HG02610 (cell line): ENCODE results near the gene OR6B2.
"Not testable (repeated sequence)": the region's sequence is repeated elsewhere in the genome, so short reads cannot be mapped to it uniquely, and the experiment has no call there.

Source experiments
- ATAC-seq: cut with Tn5 transposase; IDR thresholded peaks from one replicate; pipeline ENCODE4 v1.9.1; 2021; ENCODE audit warnings: mild to moderate bottlenecking, moderate library complexity; ENCODE audit not compliant: unreplicated experiment

The OR6B2 gene

DNA sequence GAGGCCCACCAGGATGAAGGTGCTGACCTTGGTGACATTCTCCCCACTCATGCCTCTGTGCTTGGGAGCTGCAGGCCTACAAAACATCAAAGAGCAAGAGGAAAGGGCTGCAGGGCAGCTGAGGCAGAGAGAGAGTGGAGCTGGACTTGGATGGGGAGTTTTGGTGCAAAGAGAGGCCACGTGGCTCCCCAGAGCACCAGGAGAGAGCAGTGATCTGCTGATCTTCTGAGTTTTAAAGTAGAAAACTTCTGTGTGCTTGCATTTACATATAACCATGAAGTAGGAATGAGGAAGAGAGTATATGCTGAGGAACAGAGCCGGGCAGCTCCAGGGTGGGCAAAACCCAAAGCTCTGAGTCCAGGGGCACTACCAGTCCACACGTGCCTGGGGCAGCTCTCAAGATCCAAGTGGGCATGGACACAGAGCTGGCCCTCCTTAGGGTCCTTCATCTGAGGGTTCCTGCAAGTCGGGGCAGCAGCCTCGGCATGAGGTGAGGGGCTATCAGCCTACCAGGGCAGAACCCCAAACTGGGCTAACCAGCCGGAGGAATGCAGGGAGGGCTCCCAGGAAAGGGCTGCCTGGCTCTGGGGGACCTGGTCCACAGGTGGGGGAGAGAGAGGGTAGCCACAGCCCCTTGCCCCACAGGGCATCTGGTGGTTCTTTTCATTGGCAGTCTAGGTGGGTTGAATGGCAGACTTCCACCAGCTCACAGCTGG, at the start of gene OR6B2:
OR6B2 (minus strand) TSS at position 51 of the 716 bp plus-strand sequence; CDS start at position 51, 0 bp downstream.
- ATAC-seq = no peak

DNA sequence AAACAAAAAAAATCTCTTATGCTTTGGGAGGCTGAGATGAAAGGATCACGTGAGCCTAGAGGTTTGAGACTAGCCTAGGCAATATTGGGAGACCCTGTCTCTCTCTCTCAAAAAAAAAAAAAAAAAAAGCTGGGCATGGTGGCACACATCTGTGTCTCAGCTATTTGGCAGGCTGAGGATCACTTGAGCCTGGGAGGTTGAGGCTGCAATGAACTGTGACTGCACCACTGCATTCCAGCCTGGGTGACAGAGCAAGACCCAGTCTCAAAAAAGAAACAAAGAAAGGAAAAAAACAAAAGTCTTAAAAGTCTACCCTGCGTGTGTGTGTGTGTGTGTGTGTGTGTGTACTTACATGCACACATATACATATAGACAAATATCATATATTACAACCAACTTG, 48.4 kb upstream of the OR6B2 start:
- no peak for ATAC-seq

DNA sequence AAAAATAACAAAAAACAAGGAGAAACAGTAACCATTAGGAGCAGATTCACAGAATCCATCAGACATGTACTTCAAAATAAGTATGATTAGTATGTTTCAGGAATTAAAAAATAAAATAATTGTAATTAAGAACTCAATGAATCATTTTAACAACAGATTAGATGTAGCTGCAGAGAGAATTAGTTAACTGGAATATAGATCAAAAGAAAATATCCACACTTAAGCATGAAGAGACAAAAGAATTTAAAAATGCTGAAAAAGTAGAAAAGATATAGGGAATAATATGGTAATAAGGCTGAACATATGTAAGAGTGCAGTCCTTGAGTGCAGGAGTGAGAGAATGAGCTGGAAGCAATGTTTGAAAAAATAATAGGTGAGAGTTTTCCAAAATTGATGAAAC, 47.2 kb upstream of the OR6B2 start:
- no peak for ATAC-seq

DNA sequence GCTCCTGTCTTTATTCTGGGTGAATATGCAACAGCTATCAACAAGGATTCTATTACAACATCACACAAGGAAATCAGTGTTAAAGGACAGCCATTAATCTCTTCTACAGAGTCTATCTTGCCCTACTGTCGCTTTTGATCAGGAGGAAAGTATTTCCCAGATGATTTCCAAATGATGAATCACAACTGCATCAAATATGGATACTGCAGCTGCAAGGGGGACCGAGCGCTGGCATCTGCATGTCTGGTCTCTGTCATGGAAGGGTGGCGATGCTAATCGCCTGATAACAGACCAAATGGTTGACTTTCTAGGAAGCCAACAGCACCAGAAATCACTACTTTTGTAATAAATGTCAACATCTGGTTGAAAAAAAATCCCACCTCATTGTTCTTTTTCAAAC, 44.3 kb upstream of the OR6B2 start:
- ATAC-seq = no peak

DNA sequence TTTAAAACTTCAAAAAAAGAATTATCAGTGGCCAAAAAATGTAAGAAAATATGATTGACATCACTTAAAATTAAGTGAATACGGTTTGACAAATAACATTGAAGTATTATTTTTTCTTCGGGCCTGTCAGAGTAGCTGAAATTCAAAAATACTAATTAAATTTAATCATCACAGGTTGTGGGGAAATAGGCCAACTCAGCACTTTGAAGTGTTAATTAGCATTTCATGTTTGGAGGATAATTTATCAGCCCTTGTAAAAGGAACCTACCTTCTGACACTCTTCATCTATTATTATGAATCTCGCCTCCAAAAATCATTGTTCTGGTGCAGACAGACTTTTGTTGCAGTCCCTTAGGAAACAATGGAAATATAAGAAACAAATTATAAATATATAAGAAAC, 40.7 kb upstream of the OR6B2 start:
- no peak for ATAC-seq

DNA sequence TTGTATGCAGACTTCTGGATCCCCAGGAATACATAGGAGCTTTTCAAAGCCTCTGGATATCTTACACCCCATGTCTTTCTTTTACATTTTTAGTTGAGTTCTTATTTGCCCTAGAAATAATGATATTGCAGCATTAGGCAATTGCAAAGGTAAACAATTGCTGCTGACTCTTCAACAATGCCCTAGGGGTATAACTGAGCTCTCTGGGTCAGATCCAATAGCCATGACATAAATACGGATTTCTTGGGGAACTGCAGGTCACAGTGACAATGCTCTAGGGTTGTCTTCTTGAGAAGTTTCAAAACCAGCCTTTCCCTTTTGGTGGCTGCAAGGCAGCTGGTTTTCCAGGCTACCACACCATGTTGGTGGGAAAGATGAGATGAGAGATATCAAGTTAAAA, 39.6 kb upstream of the OR6B2 start:
- ATAC-seq = no peak

DNA sequence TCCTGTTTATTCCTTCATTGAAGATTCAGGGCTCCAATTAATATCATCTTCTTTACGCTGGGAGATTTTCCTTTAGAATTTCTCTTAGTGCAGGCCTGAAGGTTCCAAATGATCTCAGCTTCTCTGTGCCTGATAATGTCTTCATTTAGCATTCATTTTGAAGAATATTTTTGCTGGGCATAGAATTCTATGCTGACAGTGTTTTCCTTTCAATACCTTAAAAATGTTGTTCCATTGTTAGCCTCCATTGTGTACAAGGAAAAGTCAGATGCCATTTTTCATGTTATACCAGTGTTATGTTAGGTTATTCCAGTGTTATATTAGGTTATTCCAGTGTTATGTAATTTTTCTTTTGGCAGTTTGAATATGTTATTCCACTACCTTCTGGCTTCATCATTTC, 38.0 kb upstream of the OR6B2 start:
- no peak for ATAC-seq

DNA sequence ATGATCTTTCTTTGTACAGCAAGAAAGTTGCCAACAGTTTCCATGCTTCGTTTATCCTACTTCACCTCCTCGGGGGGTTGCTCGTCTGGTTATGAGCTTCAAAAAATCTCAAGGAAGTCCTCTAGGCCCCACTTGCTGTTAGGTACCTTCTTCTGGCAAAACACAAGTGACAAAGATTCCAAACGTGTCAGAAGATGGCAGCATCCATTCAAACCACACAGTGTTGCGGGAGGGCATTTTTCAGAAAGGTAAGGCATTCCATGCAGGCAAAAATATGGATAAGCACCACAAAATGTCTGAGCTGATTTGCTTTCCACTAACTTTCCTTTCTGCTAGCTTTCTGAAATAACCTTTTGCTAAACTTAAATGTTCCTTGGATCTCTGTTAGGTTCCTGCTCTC, 36.3 kb upstream of the OR6B2 start:
- ATAC-seq = no peak

DNA sequence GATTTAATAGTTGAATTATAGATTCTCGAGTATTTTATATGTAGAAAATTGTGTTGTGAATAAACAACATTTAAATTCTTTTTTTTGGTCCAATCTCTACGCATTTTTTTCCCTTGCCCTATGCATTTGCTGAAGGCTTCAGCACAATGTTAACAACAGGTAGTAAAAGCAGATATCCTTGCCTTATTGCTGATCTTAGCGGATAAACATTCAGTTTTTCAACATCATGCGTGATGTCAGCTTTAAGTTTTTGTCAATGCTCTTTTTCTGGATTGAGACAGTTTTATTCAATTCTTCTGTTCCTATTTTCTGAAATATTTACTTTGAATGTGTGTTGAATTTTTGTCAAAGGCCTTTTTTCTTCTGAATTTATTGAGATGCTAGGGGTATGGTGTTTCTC, 34.7 kb upstream of the OR6B2 start:
- ATAC-seq = no peak

DNA sequence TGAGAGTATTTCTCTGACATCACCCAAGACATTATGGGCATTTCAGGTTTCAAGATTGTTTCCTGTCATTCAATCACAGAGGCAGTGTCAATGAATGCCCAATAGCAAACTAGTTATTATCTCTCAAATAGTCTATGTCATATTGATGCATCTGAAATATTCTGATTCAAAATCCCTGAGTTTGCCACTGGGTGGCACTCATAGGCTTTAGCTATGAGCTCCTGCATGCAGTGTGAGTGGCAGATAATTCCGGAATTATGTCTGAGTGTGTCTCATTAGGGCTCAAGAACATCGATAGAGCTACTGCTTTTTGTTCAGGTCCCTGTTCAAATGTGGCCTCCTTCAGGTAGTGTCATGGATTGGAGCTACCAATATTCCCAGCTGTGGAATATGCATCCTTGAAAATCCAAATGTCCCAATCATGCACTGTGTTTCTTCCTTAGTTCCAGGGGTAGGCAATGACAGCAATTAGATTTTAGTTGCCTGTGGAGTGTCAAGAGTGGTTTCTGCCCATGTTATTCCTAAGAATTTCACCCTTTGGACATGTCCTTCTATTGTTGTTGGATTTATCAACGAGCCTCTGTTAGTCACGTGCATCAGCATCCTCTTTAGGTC, 30.9 kb upstream of the OR6B2 start:
- ATAC-seq = no peak

DNA sequence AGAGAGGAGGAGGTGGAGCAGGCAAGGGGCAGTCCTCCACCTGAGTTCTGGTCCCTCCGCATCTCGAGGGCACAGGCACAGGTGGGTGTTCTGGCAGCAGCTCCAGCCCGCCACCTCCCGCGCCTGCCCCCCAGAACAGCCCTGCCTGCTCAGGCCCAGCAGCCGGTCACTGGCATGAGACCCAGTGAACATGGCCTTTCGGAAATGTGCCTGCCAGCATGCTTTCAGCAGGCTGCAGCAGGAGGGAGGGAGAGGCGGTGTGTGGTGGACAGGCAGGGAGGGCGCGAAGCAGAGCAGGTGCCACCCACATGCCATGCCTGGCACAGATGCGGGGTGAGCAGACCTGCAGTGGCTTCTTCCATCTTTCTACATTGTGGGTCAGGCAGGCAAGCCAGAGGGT, 26.4 kb upstream of the OR6B2 start:
- ATAC-seq = no peak

DNA sequence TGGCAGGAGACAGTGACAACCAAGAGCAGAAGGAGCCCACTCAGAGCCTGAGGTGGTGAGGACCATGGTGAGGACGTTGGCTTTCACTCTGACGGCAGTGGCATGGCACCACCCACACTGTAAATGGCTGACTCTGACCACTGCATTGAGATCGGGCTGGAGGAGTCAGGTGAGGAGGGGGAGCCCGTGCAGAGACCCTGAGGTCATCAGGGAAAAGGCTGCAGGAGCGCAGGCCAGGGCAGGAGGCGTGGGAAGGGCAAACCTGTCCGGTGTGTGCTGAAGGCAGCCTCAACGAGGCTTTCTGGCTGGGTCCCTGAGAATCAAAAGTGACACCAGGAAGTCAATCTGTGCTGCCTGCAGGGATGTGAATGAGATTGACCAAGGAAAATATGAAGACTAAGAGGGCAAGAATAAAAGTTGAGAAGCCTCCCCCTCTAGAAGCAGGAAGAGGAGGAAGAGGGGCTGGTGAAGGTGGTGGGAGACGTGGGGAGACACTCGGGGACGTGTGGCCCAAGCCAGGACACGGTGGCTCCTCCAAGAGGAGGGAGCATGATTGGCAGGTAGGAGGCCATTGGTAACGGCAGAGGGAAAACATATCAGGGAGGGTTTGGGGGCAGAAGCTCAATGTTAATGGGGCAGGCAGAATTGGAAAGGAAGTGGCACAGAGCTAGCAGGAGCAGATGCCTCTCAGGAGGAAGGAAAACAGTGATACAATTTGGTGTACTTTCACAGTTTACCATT, 25.1 kb upstream of the OR6B2 start:
- no peak for ATAC-seq

DNA sequence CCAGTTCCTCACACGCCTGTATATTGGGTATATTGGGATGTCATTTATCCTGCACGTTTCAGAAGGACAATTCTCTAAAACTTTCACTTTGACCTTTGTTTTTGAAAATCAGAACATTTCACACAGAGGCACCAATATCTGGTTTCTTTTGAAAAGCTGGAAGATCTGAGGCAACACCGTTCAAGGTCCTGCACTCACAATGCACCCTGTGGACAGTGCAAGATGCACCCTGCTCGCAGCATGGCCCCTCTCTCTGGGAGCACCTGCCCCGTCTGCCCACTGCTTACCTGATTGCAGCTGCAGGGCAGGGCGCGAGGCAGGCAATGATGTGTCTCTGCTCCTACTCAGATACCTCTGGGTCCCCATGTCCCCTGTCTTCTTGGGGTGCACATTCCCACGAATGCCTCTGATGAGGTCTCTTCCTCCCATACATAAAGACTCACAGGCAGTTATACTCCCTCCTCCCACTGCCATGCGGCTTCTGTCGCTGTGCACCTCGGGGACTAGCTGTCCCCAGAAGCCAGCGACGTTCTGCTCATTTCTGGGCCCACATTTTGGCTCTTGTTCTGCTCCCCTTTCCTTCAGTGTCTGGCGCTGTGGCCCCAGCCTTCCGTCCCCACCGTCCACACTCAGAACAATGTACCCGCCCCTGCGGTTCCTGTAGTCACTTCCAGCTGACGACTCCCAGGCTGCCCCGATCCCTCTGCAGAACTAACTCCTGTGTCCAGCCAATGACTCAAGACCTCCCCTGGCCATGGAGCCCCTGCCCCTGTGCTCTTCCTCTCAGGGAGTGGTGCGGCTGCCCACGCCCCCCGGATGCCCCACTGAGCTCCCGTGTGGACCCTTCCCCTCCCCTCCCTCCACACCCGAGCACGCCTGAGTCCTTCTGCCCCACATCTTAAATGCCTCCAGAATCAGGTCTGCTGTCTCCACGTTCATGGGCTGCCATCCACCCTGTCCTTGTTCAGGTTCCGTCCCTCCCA, 23.2 kb upstream of the OR6B2 start, which contains the start of gene OR6B3:
OR6B3 (minus strand) TSS at position 349 of the 983 bp plus-strand sequence.
- no peak for ATAC-seq

DNA sequence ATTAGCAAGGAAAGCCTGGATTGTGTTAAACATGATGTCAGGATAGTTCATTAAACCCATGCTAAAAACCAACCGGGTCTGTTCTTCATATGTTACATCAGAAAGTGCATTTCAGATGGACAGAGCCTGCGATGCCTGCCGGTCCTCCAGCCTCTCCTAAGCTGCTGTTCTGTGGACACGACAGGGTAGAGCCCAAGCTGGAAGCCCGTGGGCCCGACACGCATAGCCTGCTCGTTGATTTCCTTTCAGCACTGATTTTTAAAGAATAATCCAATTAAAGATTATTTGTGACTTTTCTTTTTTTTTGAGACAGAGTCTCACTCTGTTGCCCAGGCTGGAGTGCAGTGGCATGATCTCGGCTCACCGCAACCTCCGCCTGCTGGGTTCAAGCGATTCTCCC, 22.3 kb upstream of the OR6B2 start:
- ATAC-seq = no peak

DNA sequence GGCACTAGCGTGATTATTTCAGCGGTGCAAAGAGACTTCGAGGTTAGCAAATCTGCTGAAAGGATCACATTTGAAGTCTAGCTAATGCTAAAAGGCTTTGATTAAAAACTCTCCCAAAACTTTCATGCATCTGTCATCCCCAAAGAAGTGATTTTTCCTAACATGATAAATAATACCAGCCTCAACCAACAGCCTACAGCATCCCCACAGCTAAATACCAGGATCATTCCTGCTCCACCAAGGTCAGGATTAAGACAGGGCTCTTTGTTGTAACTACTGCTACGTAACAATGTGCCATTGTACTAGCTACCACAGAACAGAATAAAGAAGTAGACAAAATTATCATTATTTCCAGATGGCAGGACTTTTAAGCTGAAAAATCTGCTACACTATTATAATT, 21.5 kb upstream of the OR6B2 start:
- ATAC-seq = no peak

DNA sequence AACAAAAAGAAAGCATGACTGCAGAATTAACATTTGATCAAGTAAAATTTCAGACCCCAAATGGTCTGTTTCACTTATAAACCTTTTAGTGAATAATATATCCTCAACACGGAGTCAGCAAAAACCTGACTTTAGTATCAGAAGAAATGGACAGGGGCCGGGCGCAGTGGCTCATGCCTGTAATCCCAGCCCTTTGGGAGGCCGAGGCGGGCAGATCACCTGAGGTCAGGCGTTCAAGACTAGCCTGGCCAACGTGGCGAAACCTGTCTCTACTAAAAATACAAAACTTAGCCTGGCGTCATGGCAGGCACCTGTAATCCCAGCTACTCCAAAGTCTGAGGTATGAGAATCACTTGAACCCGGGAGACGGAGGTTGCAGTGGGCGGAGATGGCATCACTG, 20.0 kb upstream of the OR6B2 start:
- ATAC-seq = no peak

DNA sequence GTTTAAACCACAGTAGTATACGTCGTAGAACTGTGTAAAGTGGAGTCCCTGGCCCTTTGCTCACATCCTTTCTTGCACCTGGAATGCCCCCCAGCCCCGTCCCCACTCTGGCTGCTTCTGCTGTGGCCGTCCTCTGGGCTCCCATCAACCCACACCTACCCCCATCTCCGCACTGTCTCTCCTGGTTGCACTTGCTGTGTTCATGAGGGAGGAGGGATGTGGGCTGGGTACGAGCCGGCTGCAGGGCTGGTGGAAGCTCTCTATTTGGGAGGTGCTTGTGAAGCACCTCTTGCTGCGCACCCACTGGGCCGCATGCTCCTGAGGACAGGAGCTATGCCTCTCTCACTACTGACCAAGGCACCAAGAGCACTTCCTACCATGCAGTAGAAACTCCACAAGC, 18.0 kb upstream of the OR6B2 start:
- ATAC-seq = no peak

DNA sequence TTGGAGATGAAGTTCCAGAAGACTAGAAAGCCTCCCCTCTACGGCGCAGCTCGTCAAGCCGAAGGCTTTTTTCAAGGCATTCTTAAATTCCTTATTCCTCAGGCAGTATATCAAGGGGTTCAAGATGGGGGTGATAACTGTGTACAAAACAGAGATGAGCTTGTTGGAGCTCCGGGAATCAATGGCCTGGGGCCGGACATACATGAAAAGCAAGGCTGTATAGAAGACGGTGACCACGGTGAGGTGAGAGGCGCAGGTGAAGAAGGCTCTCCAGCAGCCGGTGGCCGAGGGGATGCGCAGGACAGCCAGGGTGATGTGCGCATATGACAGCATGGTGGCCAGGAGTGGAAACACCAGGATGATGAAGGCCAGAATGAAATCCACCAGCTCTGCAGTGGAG, 14.9 kb upstream of the OR6B2 start:
- ATAC-seq = no peak

DNA sequence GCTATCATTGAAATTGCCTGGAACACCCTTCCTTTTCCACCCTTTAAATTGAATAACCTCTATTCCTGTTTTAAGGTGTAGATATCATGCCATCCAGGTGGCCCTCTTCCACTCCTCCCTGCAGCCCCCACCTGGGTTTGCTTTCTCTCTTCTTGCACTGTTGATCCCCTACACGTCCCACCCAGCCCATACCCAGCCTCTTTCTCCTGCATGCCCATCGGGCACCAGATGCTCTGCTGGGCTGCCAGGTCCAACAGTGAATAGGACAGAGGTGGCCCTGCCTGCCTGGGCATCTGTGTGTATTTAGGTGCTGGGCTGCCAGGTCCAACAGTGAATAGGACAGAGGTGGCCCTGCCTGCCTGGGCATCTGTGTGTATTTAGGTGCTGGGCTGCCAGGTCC, 13.9 kb upstream of the OR6B2 start:
- ATAC-seq = not testable (repeated sequence)

DNA sequence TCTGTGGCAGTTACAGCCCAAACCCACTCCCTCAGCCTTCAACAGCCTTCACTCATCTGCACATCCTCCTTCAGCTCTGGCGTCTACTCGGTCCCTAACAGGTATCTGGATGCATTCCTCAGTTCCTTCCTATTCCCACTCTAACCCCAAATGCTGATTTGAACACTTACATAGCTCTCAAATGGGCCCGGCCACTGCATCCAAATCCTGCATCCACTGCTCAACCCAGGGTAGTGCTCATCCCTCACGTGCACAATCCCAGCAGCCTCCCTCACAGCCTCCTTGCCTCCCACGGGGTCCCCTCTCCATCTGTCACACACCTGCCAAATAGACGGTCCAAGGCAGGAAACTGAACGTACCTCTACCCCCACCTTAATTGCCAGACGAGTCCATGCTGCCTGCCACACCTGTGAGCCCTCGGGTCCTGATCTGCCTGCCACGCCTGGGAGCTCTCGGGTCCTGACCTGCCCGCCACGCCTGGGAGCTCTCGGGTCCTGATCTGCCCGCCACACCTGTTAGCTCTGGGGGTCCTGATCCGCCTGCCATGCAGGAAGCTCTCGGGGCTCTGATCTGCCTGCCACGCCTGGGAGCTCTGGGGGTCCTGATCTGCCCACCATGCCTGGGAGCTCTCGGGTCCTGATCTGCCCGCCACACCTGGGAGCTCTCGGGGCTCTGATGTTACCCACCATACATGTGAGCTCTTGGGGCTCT, 13.2 kb upstream of the OR6B2 start:
- ATAC-seq = no peak
